A204.1 (cell line): ENCODE results near the gene LARGE2.

Source experiments
- FAIRE-seq: peaks from 2 replicates; lab custom pipeline; 2012; peaks lifted over from hg19 to GRCh38; lab: Jason Lieb, UNC

LARGE2 gene

GRCh38 chr11:45967506-45967905, 45.0 kb downstream of the LARGE2 start:
- FAIRE-seq = no peak

GRCh38 chr11:45968901-45969300, 46.4 kb downstream of the LARGE2 start:
- no peak for FAIRE-seq

- no peak for FAIRE-seq
Measured at GRCh38 chr11:45973601-45974000, 51.1 kb downstream of the LARGE2 start.

GRCh38 chr11:45974806-45975205, 52.4 kb downstream of the LARGE2 start:
- FAIRE-seq = no peak
